Activated CD4-positive, alpha-beta memory T cell treated with anti-CD3 and anti-CD28 coated beads, Interleukin-2, amount 10 ng/mL, durations not matched to agents 7 days and 5 days (primary cell): ENCODE measurements around the gene CCDC30. TPM values are rescaled to one million over a fixed set of nuclear protein-coding genes. Genes with fewer than 3 reads are reported as not detected.
A peak's percentile ranks its signal among the peaks of the same experiment; 100 is the strongest.

Source experiments
- CTCF ChIA-PET: fragments of 350-600 bp; sonication (Branson Sonifier 250); formaldehyde crosslinking; loops from one replicate; lab custom pipeline; 2021; ENCODE audit warnings: antibody characterized with exemption, inconsistent platforms; lab: Charles Lee
- POLR2A ChIA-PET: fragments of 350-600 bp; sonication (Branson Sonifier 250); formaldehyde crosslinking; loops from one replicate; lab custom pipeline; 2021; ENCODE audit warnings: antibody characterized with exemption; lab: Charles Lee
- DNase-seq: peaks from one replicate; pipeline ENCODE4 v3.0.0-alpha.2; 2020
- H3K27ac Mint-ChIP-seq: one replicate; pipeline ENCODE4 v1.8.0; 2021; ENCODE audit warnings: mild to moderate bottlenecking, mixed read lengths
- H3K27me3 Mint-ChIP-seq: one replicate; pipeline ENCODE4 v1.8.0; 2021; ENCODE audit warnings: mixed read lengths
- H3K36me3 Mint-ChIP-seq: one replicate; pipeline ENCODE4 v1.8.0; 2021; ENCODE audit warnings: low read depth, mixed read lengths
- H3K4me1 Mint-ChIP-seq: one replicate; pipeline ENCODE4 v1.8.0; 2021; ENCODE audit warnings: mixed read lengths
- H3K4me3 Mint-ChIP-seq: one replicate; pipeline ENCODE4 v1.8.0; 2021; ENCODE audit warnings: mild to moderate bottlenecking, mixed read lengths
- H3K9me3 Mint-ChIP-seq: one replicate; pipeline ENCODE4 v1.8.0; 2021; ENCODE audit warnings: mixed read lengths
- total RNA-seq, 2 experiments: library from RNA; stranded (reverse); gene quantifications; one replicate each; pipeline ENCODE4 v1.2.3, GENCODE V29; 2021

Gene CCDC30
- total RNA-seq, 2 experiments from 2014 or later, result 1.6 to 2.5 TPM

- peaks cover 2% of the 10 kb centered on the region for H3K27me3 Mint-ChIP-seq
- H3K36me3 Mint-ChIP-seq, result peaks cover 36% of the 10 kb centered on the region
- H3K9me3 Mint-ChIP-seq, result no peaks in the 10 kb centered on the region
- H3K4me3 Mint-ChIP-seq, result peak overlapping the region; percentile 100
- no peak for DNase-seq
- peaks cover 47% of the 10 kb centered on the region for H3K4me1 Mint-ChIP-seq
- H3K27ac Mint-ChIP-seq, result peak overlapping the region; percentile 74
- ChIA-PET POLR2A (interaction anchor here (0.9 to 2.8 kb wide), 11 partner anchors 13 to 1678 kb away, joined by 3 to 73 read pairs (median 7); partner anchors contain the start of genes C1orf50, CTPS1, P3H1 and PPCS), CTCF (interaction anchor here (2.0 to 2.1 kb wide), 2 partner anchors 25 to 110 kb away, joined by 13 read pairs; partner anchors contain the start of genes C1orf50, P3H1 and YBX1)
These were observed 194.1 kb downstream of the CCDC30 start for GRCh38 chr1:42657201-42657600.

DNA sequence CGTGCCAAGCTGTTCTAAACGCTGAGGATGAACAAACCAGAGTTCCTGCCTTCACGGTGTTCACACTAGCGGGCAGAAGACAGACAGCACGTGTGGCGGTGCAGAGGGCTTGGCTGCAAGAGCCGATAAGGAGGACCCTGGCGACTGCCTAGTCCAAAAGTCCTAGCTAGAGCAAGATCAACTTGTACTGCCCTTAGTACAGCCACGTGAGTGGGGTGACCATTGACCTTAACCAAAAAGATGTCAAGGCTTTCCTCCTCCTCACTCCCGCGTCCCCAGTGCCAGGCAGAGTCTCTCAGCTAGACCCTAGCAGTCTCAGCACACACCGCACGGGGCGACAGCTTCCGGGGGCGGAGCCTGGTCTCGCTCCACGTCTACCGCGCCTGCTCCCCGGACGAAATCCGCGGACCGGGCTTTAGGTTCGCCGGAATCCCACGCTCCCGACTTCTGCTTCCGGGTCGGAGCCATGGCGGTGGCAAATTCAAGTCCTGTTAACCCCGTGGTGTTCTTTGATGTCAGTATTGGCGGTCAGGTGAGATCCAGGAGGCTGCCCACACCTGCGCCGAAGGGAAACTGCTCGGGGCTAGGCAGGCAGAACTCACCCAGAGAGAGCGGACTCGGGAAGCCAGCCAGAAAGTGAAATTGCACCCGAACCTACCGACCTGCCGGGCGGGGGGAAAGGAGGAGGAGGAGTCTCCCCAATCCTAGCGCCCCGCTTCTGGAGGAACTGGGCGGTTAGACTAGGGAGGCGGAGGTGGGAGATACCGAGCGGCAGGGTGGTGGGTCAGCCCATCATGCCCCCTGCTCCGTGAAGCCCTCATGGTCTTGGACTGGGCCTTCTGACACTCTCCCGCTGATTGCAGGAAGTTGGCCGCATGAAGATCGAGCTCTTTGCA is 195.1 kb downstream of the CCDC30 start, which contains the start of gene PPIH:
Gene PPIH (plus strand): TSS at position 443 of the 896 bp plus-strand sequence. CDS start 24 bp downstream, at position 467.
- DNase-seq, result peak; percentile 96
- peak within 1 kb of the TSS; percentile 95 for H3K27ac Mint-ChIP-seq
- CTCF ChIA-PET, result interaction anchor here (0.6 to 2.1 kb wide), 5 partner anchors 13 to 109 kb away, joined by 3 to 13 read pairs (median 3); partner anchors contain the start of genes C1orf50, P3H1 and YBX1
- POLR2A ChIA-PET, result interaction anchor here (0.6 to 2.8 kb wide), 19 partner anchors 8 to 1679 kb away, joined by 3 to 73 read pairs (median 5); partner anchors contain the start of genes C1orf50, CCDC30, CTPS1 and ERMAP
- peaks cover 2% of the 10 kb centered on the region for H3K27me3 Mint-ChIP-seq
- H3K36me3 Mint-ChIP-seq, result peaks cover 36% of the 10 kb centered on the region
- H3K9me3 Mint-ChIP-seq, result no peaks in the 10 kb centered on the region
- peaks cover 49% of the 10 kb centered on the region for H3K4me1 Mint-ChIP-seq
- peak within 1 kb of the TSS; percentile 100 for H3K4me3 Mint-ChIP-seq

- Mint-ChIP-seq H3K27ac (peak overlapping the region; percentile 95), H3K9me3 (no peaks in the 10 kb centered on the region), H3K27me3 (peaks cover under 1% of the 10 kb centered on the region), H3K36me3 (peaks cover 39% of the 10 kb centered on the region), H3K4me3 (peak overlapping the region; percentile 100), H3K4me1 (peaks cover 49% of the 10 kb centered on the region)
- ChIA-PET CTCF (interaction anchor here (1.2 to 2.1 kb wide), 3 partner anchors 24 to 108 kb away, joined by 3 to 13 read pairs (median 13); partner anchors contain the start of genes C1orf50, P3H1 and YBX1), POLR2A (interaction anchor here (0.6 to 2.8 kb wide), 13 partner anchors 12 to 202 kb away, joined by 3 to 73 read pairs (median 6); partner anchors contain the start of genes C1orf50, CCDC30, P3H1 and PPCS)
- DNase-seq, result no peak
These were observed 195.8 kb downstream of the CCDC30 start for GRCh38 chr1:42658877-42659337.

DNA sequence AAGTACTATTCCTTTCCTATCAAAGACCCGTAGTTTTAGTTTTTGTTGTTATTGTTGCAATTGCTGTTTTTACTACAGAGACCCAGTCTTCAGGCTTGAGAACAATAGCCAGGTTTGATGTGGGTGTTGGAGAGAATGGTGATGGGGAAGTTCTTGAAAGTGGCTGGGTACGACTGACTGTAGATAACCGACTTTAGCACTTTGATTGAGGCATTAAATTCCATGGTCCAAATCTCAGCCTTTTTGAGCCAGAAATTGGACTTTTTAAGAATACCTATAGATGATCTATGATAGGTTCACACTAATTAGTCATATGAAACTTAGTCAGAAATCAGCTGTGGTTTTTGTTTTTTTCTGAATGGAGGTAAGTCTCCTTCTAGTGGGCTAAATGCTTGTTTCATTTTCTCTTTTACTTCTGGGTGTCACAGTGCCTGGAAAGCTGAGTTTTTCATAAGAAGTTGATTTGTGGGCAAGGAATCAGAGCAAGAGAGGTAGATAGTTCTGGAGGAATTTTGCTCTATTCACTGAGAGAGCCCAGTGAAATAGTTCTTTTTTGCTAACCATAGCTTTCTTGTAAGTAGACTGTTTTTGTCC is 197.9 kb downstream of the CCDC30 start:
- peaks cover 49% of the 10 kb centered on the region for H3K4me1 Mint-ChIP-seq
- H3K9me3 Mint-ChIP-seq, result no peaks in the 10 kb centered on the region
- peak overlapping the region; percentile 63 for H3K4me3 Mint-ChIP-seq
- ChIA-PET CTCF (interaction anchor here (0.9 to 2.0 kb wide), 4 partner anchors 21 to 105 kb away, joined by 3 to 6 read pairs (median 4); partner anchors contain the start of genes C1orf50, P3H1 and YBX1), POLR2A (interaction anchor here (0.9 to 15.5 kb wide), 4 partner anchors 14 to 186 kb away, joined by 3 to 209 read pairs (median 4); partner anchors contain the start of genes C1orf50, P3H1, YBX1 and ZNF691)
- H3K27ac Mint-ChIP-seq, result peak overlapping the region; percentile 84
- no peaks in the 10 kb centered on the region for H3K27me3 Mint-ChIP-seq
- DNase-seq, result no peak
- peaks cover 53% of the 10 kb centered on the region for H3K36me3 Mint-ChIP-seq

- Mint-ChIP-seq H3K36me3 (peaks cover 59% of the 10 kb centered on the region), H3K4me1 (no peaks in the 10 kb centered on the region), H3K27me3 (no peaks in the 10 kb centered on the region), H3K4me3 (no peak overlapping the region), H3K27ac (no peak overlapping the region), H3K9me3 (no peaks in the 10 kb centered on the region)
- POLR2A ChIA-PET, result interaction anchor here (0.8 to 15.5 kb wide), 3 partner anchors 11 to 21 kb away, joined by 3 to 209 read pairs (median 5); partner anchors contain the start of gene YBX1
- CTCF ChIA-PET, result no interaction called here
- DNase-seq, result no peak
These were observed 206.8 kb downstream of the CCDC30 start for GRCh38 chr1:42669936-42670335.

GRCh38 chr1:42670425-42670824 is 207.3 kb downstream of the CCDC30 start:
- Mint-ChIP-seq H3K36me3 (peaks cover 63% of the 10 kb centered on the region), H3K27ac (no peak overlapping the region), H3K4me1 (no peaks in the 10 kb centered on the region), H3K4me3 (no peak overlapping the region), H3K27me3 (no peaks in the 10 kb centered on the region), H3K9me3 (no peaks in the 10 kb centered on the region)
- ChIA-PET CTCF (interaction anchor here (1.3 kb wide), 1 partner anchor 12 kb away, joined by 3 read pairs; the partner anchor contains the start of gene PPIH), POLR2A (interaction anchor here (0.8 to 15.5 kb wide), 4 partner anchors 11 to 20 kb away, joined by 3 to 209 read pairs (median 6); partner anchors contain the start of genes PPIH and YBX1)
- no peak for DNase-seq

GRCh38 chr1:42674214-42674613 is 211.1 kb downstream of the CCDC30 start:
- Mint-ChIP-seq H3K27ac (no peak overlapping the region), H3K36me3 (peaks cover 39% of the 10 kb centered on the region), H3K27me3 (no peaks in the 10 kb centered on the region), H3K4me1 (no peaks in the 10 kb centered on the region), H3K9me3 (no peaks in the 10 kb centered on the region), H3K4me3 (no peak overlapping the region)
- CTCF ChIA-PET, result no interaction called here
- POLR2A ChIA-PET, result interaction anchor here (1.0 to 15.5 kb wide), 2 partner anchors 7 to 13 kb away, joined by 3 to 209 read pairs; partner anchors contain the start of gene YBX1
- DNase-seq, result no peak

DNA sequence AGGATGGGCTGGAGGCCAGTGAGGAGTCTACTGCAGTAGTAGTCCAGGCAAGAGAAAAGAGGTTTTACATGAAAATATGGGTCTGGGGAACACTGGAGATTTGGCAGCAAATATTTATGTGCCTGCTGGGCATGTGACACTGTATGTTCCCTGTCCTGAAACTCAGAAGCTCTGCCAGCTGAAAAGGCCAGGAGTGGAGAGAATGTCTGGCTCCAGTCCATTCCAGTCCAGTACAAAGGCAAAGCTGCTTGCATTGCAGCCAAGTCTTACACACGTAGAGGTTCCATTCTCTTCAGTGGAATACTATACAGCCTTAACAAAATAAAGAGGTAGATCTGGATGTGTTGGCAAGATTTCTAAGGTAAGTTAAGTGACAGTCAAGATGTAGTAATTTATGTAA is 211.6 kb downstream of the CCDC30 start:
- no peak overlapping the region for H3K27ac Mint-ChIP-seq
- CTCF ChIA-PET, result no interaction called here

DNA sequence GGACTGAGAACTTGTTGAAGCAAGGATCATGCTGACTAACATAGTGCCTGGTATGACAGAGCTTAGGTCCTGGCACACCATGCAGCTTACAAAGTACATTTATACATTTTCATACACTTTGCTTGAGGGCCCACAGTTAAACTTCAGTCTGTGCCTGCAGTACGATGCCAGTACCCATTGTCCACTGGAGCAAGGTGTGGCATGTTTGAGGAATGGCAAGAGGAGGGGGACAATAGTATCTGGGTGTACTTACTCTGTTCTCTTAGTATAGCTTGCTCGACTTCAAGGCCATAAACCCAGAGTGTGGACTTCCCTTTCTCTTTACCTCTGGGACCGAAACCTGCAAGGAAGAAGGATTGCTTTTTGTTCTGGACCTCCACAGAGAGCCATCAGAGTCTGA is 212.4 kb downstream of the CCDC30 start:
- Mint-ChIP-seq H3K27ac (no peak overlapping the region), H3K27me3 (no peaks in the 10 kb centered on the region), H3K9me3 (no peaks in the 10 kb centered on the region), H3K4me3 (no peak overlapping the region), H3K4me1 (peaks cover 8% of the 10 kb centered on the region), H3K36me3 (peaks cover 34% of the 10 kb centered on the region)
- DNase-seq, result no peak
- ChIA-PET CTCF (no interaction called here), POLR2A (interaction anchor here (11.7 kb wide), 1 partner anchor 8 kb away, joined by 209 read pairs; no protein-coding TSS in a partner anchor)

More for the DNA sequence above, 211.6 kb downstream of the CCDC30 start:
- DNase-seq, result no peak
- Mint-ChIP-seq H3K4me1 (peaks cover 1% of the 10 kb centered on the region), H3K9me3 (no peaks in the 10 kb centered on the region), H3K4me3 (no peak overlapping the region), H3K36me3 (peaks cover 39% of the 10 kb centered on the region), H3K27me3 (no peaks in the 10 kb centered on the region)
- POLR2A ChIA-PET, result interaction anchor here (1.0 to 15.5 kb wide), 2 partner anchors 7 to 14 kb away, joined by 3 to 209 read pairs; partner anchors contain the start of gene YBX1

DNA sequence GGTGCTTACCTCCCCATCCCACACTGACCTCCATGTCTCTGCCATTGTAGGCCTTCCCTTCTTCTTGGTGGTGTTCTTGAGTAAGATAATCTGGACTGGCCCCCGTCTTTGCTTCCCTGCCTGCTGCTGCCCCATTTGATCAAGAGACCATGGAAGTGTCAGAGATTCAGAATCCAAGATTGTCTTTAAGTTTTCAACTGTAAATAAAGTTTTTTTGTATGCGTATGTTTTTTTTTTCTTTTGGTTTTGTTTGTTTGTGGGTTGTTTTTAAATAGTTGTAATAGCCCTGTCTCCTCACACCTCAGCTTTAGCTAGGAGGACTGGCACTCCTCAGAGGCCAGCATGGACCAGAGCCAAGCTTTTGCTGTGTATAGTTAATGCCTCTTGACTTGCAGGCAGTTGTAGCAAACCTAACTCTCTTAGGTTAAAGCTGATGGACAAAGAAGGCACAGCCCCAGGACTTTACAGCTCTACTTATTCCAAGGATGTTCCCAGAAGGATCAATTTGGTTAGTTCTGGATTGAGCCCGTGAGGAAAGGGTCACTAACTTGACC is 213.5 kb downstream of the CCDC30 start:
- ChIA-PET POLR2A (interaction anchor here (1.4 to 11.7 kb wide), 2 partner anchors 10 to 19 kb away, joined by 4 to 209 read pairs; partner anchors contain the start of gene PPIH), CTCF (no interaction called here)
- Mint-ChIP-seq H3K4me1 (peaks cover 16% of the 10 kb centered on the region), H3K9me3 (no peaks in the 10 kb centered on the region), H3K4me3 (no peak overlapping the region), H3K36me3 (peaks cover 30% of the 10 kb centered on the region), H3K27me3 (no peaks in the 10 kb centered on the region), H3K27ac (no peak overlapping the region)
- DNase-seq, result no peak

GRCh38 chr1:42679364-42679983 is 216.4 kb downstream of the CCDC30 start:
- Mint-ChIP-seq H3K9me3 (no peaks in the 10 kb centered on the region), H3K4me3 (no peak overlapping the region), H3K27ac (no peak overlapping the region), H3K36me3 (peaks cover 32% of the 10 kb centered on the region), H3K4me1 (peaks cover 26% of the 10 kb centered on the region), H3K27me3 (no peaks in the 10 kb centered on the region)
- ChIA-PET CTCF (no interaction called here), POLR2A (interaction anchor here (1.1 to 11.7 kb wide), 3 partner anchors 12 to 87 kb away, joined by 5 to 209 read pairs (median 7); partner anchors contain the start of genes C1orf50, P3H1 and PPIH)
- DNase-seq, result no peak
